ENCODE data around the gene SDC3.

SDC3 gene

DNA sequence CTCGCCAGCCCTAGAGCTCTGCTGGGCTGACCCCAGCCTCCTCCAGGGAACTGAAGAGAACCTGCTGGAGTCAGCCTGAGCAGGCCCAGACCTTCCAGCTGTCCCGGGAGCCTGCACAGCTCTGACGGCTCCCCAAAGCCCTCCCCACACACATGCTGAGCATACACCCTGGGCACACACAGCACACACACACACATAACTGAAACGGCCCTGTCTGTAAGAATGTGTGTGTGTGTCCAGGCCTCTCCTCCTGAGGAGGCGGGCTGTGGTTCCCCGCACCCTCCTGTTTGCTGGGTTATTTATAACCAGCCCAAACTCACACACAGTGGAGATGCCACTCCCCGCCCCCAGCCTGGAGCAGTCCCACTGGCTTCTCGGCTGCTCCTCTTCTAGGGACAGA, 20.2 kb downstream of the SDC3 start:
- no peak for DNase-seq

DNA sequence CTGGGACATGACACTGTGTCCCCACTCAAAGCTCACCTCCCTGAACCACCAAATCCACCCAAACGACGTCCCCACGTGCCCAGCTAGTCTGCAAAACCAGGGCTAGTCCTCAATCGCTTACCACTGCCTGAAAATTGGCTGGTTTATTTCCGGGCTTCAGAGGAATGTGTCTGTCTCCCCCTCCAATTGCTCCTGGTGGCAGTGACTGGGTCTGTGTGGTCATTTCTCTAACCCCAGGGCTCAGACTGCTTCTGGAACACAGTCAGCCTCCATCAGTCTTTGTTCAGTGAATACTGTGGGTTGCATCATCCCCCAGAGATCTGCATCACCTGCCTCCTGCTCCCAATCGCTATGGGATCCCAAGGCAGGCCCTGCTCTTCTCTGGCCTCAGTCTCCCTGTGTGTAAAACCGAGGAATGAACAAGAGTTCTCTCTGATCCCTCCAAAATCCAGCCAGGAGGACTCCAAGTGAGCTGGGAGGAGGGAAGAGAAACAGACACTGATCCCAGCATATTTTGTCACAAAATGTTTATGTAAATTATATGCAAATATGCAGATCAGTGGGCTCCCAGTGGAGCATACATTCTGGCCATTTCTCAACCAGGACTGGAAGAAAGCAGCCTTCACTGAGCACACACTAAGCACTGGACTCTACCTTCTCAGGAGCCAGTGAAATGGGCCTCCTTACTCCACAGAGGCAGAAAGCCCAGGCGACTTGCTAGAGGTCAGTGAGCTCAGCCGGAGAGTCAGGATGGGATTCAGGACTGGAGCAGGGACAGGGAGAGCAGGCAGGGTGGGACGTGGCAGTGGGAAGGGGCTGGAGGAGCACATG, 20.9 kb downstream of the SDC3 start:
- no peak for DNase-seq

DNA sequence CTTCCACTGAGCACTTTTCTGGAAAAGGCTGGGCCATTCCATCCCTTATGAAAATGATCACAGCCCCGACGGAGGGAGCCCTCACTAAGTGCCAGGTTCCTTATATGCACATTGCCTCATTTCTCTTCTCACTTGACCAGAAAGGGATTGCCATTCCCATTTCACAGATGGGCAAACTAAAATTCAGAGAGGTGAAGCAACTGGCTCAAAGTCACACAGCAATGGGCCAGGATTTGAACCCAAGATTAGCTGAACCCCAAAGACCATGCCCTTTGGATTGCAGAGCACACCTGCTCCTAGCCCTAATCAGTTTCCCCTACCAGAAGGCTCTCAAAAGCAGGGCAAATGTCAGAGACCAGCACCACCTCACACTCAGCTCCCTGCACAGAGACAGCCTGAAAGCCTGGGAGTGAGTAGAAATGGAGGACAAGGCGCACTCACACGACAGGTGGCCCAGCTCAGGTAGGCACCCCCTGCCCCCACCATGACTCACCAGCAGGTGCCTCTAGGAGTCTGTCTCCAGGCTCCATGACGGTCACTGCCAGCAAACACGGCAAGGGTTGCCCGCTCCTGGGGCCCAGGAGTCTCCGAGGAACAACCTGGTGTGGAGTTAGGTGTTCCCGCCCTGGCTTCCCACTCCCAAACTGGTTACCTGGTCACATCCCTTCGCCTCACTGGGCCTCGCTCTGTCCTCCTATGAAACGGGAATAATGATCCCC, 21.7 kb downstream of the SDC3 start:
- DNase-seq, result no peak

DNA sequence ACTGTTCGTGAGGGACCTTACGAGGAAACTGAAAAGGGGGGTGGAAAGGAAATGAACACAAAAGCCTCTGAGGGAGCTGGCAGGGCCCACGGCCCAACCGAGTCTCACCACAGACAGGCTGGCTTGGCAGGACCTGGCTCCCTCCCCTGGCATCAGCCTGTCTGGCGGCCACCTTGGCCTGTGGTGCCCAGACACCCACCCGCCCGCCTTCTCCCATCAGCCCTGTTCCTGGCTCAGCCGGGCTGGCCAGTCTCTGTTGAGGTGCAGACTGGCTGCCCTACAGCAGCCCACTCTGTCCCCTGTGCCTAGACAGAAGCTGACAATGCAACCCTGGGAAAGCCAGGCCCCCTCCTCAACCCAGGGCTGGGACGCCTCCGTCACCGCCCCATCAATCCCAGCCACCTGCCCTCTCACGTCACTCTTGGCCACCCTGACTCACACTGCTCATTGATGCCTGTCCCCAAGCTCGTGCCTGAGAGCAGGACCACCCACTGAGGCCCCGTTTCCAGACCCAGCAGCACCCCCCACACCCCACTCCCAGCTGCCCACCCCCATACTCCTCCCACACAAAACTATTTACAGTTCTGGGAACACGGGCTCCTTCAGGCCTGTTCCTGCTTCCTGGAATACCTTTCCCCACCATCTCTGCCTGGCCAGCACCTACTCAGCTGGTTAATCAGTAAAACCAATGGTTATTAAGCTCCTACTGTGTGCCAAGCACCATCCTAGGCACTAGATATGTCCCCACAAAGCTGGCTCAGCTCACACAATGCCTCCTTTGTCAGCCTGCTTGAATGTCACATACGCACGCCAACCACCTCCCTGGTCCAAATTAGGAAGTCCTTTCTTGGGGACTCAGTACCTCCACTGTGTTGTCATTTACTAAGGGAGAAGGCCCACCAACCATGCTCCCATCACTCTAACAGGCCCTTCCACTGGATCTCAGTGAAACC, 22.7 kb downstream of the SDC3 start:
- no peak for DNase-seq

DNA sequence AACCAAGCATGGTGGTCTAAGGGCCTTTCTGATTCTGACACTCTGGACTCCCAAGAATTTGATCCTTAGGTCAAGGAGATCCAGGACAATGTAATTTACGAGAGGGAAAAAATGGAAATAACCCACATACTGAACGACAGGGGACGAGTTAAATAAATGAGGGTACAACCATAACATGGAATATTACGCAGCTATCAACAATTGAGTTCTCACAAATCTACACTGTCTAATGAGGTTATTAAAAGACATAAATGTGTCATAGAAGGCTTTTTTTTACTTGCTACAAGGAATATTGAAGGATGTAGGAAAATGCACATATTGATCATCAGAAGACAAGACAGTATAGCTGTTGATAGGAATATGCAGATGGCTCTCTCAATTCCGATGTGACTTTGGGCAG, 23.8 kb downstream of the SDC3 start:
- no peak for DNase-seq

DNA sequence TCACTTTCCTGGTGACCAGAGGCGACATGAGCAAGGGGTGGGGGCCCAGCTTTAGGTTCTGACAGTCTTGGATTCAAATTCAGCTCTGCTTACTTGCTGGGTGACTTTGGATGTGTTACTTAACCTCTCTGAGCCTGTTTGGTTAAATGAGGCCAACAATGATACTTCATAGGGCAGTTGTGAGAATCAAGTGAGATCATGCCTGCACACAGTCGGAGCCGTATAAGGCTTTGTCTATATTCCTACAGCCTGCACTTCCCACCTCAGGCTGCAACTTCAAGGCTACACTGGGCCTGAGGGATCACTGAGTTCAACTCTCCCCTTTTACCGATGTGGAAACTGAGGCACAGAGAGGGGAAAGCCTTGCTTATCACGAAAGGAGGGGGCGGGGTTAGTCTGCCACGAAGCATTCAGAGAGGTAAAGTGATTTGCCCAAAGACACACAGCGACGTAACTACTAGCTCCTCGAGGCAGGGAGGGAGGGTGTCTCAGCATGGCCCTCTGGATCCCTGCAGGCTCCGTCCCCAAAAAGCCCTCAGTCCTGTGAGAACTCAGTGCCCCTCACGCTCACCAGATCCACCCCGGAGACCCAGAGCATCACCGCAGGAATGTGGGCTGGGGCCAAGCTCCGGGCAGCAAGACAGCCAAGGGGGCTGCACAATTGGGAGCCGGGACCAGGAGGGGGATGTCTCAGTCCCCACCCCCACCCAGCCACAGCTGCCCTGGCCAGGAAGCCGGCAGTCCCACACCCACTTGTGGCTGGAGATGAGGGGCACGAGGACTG, 25.0 kb downstream of the SDC3 start:
- DNase-seq, result no peak

DNA sequence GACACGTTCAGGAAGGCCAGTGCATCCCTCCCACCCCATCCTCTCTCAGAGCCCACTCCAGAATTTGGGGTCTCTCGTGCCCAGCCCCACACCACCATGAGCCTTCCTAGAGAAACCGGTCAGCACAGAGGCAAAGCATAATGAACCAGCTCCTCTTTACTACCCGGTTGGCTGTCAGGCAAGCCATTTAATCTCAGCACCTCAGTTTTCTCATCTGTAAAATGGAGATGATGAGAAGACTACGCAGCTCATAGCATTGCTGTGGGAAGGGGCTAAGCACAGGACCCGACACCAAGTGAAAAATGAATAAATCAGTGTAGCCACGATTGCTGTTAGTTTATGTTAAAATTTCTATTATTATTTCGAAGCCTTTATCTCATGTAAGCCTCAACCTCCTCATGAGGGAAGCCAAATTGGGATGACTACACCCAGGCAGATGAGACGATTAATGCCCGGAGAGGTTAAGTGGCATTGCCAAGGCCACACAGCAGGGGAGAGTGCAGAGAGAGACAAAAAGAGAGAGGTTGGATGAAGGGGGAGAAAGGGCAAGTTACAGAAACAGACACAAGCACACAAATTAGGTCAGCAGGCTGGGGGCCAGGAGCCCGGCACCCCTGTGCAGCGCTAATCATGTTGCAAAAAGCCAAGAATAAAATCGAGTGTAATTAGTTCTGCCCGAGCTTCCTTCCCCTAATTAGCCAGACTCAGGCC, 25.7 kb downstream of the SDC3 start:
- DNase-seq, result no peak

DNA sequence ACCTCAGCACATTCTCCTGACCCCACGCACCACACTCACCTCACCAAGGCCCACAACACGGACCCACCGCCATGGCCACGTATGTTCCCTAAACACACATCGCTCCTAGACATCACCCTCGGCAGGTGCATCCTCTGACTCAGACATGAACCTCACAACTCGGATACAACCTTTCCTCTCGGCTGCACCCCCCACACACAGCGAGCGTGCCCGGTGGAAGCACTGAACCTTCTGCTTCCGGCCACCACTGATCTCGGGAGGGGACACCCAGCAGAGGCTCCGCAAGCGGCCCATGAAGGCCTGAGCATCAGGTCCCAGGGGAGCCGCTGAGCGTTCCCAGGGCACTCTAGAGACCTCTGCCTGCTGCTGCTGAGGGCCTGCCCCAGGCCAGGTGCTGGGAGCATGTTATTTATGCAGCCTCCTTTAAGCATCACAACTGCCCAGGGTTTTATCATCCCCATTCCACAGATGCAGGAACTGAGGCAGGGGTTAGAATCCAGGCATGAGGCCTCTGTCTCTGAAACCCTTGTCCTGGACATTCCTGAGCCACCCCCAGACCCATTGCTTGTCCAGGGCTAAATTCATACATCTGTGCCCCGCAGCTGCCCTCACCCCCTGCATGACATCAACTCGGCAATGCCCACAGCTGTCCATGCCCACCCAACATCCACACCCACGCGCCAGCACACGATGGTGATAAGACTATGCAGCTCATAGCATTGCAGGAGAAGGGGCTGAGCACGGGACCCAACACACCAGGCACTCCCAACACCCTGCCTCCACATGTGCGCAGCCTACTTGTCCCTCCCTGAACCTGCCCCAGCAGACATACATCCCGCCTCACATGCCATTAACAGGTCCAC, 27.0 kb downstream of the SDC3 start:
- no peak for DNase-seq

DNA sequence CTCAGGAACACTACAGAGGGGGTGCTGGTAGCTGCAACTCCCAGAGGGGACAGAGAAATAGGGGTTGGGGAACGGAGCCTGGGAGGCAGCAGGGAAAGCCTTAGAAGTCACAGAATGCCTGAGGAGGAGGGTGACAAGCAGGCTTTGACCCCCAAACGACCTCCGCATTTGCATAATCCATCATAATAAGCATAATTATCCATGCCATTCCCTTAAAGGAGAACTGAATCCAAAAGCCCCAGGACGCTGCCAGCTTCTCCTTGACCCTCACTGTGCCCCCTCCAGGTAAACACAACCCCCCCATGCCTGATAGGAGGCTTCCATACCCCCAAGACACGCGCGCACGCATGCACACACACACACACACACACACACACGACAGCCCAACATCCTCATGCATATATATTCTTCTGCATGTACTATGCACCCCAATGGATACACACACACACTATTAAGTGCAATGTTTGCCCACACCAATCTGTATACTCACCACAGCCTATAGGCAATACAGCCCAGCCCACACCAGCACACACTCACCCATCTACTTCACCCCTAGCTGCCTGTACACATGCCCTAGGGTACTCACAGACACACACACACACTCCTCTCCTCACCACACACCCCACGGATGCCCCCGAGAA, 27.8 kb downstream of the SDC3 start:
- no peak for DNase-seq

DNA sequence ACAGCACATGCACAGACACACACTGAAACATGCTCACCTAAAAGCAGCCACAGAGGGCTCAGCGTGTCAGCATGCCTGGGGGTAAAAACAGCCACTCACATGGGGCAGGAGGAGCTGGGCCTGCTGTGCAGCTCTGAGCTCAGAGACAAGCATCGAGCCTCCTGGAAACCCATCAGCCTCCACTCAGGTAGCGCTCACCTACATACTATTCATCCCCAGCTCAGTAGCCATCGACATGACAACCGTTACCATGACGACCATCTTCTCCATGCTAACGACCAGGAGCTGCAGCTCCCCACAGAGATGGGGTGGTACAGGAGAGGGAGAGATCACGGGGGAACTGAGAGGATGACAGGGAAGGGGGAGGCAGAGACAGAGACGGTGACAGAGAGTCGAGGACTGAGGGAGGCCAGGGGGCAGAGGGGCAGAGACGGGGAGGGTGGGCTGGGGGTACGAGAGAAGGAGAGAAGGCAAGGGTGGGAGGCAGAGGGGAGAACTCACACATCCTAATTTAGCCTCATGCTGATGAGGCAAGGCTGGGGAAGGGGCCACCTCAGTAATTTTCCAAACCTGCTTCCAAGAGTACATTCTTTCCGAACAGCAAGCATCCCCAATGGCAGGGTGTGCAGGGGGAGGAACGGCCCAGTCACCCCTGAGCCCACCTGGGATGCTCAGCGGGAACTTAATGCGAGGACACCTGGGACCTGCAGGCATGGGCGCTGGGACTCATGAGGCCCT, 28.4 kb downstream of the SDC3 start:
- no peak for DNase-seq

DNA sequence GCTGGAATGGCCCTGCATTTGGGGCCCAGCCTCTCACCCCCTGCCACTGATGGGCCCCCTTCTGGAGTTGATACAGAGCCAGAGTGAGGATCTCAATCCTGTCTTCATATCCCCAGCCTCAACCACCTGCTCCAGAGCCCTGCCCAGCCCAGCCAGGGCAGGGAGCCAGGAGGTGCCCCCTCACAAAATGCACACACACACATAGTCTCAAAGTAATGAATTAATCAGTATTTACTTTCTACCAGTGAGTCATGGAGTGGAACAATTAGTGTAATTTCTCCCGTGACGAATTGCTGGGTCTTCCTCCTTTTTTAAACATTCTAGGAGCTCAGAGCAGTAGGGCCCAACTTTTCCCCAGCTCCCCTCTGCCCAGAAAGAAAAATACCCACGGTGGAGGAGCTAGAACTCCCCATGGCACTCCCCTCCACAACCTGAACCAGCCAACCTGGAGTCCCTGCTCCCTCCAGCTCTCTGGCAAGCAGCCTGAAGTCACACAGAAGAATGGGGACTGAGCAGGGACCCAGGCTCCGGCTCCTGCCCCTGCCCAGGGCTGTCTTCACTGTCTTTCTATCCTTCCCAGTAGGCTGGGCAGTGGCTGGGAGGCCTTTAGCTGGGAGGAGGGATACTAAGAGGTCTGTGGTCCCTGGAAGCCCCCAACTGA, 29.3 kb downstream of the SDC3 start:
- DNase-seq, result no peak

DNA sequence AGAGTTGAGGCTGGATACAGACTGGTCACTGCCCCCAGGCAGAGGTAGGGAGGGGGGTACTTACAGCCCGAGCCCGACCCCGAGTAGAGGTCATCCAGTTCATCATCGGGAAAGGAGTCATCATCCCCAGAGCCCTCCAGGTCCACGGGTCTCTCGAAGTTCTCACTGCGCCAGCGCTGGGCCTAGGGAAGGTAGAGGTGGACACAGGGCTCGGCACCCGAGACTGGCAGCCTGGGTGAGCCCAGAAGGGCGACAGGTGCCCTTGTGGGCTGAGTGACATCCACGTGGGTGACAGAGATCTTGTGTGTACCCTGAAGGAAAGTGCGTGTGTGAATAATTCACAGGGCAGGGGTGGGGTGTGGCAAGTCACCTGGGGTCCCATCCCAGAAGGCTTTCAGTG, 30.0 kb downstream of the SDC3 start:
- no peak for DNase-seq

DNA sequence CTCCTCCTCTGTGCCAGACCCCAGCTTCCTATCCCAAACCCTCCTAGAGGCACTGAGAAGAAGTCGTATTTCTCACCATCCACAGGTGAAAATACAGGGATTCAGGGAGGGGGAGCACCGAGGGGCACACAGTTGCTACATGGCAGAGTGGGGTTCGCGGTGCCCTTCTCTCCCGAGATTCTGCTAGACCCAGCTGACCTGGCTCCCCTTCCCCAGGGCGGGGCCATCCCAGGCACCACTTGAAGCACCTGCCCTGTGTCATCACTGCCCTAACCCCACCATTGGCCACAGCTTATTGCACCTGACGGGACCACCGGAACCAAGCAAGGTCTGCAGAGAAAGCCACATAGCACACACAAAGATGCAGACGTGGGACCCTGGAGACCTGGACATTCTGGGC, 30.5 kb downstream of the SDC3 start:
- DNase-seq, result no peak

DNA sequence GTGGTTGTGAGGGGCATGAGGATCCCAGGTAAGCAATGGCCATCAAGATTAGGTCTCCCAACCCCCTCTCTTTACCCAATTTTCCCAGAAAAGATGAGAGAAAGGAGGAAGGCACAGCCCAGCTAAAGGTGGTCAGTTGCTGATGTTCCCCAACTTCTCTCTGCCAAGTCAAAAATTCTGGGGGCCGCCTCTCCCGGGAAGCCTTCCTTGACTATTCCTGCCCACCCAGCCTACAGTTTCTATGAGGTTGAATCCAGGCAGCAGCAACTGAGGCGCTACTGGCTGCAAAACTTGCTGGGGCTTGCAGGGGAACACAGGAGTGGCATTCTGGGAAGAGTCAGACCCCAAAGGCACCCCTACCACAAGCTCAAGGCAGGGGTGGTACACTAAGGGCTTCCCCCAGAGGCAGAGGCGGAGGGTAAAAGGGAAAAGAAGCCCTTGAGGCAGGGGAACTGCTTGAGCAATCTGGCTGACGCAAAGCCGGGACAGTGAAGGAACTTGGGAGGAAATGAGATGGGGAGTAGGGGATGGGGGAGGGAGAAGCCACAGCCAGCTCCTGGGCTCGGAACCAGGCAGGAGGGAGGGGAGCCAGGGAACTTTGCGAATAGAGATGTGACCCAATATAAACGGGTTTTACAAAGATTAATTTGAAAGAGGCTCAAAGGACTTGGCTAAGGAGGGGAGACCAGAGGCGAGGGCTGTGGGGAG, 31.2 kb downstream of the SDC3 start:
- DNase-seq, result peak; percentile 73

DNA sequence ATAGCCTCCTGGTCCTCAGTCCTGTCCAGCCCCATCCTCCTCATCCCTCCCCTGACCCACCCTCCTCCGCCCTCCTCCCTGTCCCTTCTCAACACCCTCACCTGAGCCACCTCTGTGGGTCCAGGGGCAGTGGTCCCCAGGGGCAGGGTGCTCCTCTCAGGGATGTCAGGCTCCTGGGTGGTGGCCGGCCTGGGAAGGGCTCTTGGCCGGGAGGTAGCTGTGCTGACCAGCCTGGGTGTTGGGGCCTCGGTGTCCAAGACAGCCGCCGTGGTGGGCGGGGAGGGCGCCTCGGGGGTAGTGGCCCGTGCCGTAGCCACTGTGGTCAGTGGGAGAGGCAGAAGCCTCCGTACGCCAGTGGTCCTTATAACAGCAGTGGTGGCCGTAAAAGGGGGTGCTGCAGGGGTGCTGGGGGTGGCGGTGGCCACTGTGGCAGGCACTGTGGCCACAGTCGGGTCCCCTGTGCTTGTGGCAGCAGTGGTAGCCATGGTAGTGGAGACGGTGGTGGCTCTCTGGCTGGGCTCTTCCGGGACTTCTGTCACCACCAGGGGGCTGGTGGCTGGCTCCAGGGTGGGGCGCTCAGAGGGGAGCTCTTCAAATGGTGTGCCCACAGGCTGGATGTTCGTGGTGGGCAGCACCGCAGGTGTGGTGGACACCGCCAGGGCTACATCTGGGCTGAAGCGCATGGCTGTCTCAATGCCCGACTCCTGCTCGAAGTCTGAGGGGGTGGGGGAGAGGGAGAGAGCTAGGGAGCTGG, 31.9 kb downstream of the SDC3 start:
- no peak for DNase-seq

DNA sequence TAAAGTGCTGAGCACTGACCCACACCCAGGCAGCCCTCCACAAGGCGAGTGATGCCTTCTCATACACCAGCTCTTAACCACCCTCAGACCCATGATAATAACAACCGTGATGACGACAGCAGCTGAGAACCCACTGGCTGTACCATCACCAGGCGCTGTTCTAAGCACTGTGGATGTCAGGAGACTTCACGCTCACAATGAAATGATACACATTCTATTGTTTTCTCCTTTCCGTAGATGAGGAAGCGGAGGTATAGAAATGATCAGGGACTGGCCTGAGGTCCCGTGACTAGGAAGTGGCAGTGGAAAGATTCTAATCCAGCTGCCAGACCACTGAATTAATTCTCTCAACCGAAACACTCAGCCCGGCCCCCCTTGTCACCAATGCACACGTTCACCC, 32.6 kb downstream of the SDC3 start:
- no peak for DNase-seq

DNA sequence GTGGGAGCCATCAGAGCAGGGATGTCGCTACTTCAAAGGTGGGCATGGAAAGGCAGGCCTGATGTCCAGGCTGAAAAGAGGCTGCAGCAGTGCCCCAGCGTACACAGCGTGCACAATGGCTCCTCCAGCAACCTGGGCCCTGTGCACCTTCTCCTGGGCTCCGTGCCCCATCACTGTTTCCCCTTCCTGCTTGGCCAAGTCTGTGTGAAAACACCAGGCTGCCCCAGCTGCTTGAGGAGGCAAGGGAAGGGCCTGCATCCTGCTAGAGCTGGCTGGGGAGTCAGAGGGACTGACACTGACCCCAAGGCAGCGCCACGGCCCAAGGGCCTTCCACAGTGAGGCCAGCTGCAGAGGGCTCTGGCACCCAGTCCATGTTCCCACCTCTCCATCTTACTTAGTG, 33.4 kb downstream of the SDC3 start:
- DNase-seq, result no peak

DNA sequence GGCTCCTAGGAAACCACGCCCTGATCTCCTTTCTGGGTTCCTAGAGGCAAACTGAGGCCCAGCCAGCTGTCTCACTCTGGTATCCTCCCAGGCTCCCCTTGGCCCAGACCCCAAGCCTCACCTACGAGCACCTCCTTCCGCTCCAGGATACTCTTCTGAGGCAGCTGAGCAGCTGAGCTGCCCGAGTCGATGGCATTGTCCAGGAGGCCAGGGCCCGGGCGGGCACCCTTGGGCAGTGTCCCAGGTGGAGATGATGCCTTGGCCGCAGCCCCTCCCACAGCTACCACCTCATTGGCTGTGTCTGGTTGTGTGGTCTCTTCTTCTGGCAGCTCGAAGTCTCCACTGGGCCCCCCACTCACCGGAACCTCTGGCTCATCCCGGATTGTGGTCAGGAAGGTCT, 34.4 kb downstream of the SDC3 start:
- DNase-seq, result no peak

Data from right forelimb (tissue), 1 donor.